GM21723 (cell line): Measurements from ENCODE around the gene ESPL1.
A peak's percentile ranks its signal among the peaks of the same experiment; 100 is the strongest.

ENCODE experiments used
- ATAC-seq: cut with Tn5 transposase; IDR thresholded peaks from one replicate; pipeline ENCODE4 v1.9.1; 2021; ENCODE audit warnings: mild to moderate bottlenecking, moderate library complexity; ENCODE audit not compliant: unreplicated experiment

ESPL1 gene

GRCh38 chr12:53267999-53268629 is at the start of gene ESPL1:
ESPL1 (plus strand) TSS chr12:53268299; CDS start chr12:53268767, 468 bp downstream.
- peak; percentile 87 for ATAC-seq

DNA sequence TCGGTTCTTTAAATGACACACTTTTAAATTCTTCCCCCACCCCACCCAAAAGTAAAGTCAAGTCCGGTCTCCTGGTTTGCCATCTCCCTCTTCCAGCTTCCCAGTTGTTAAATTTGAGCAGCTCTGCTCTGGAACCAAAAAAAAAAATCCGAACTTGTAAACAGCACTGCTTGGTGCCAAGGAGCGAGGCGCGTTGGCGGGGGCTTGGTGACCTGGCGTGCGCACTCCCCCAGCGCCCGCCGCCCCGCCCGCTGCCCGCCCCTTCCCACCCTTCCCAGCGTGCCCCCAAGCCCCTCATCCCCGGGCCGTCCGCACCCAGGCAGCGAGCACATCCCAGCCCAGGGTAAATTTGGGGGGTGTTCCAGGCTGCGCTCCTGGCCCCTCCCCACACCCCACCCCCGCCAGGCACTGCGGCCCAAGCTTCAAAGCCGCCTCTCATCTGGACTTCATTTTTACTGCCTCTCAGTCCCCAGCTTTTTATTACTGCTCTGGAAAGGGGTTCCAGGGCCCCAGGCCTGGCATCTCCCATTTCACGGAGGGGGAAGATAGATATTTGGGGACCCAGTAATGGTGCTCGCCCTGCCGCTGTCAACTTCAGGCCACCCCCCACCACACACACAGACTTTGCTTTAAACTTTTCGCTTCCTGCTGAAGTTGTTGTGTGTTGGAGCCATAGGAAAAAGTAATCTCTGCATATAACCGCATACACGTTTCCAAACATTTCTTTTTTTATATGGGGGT is 49.4 kb upstream of the ESPL1 start:
- ATAC-seq: no peak

GRCh38 chr12:53219292-53219955 is 48.7 kb upstream of the ESPL1 start:
- no peak for ATAC-seq

- peak; percentile 39 for ATAC-seq
Observed at GRCh38 chr12:53219956-53220693, 48.0 kb upstream of the ESPL1 start.

DNA sequence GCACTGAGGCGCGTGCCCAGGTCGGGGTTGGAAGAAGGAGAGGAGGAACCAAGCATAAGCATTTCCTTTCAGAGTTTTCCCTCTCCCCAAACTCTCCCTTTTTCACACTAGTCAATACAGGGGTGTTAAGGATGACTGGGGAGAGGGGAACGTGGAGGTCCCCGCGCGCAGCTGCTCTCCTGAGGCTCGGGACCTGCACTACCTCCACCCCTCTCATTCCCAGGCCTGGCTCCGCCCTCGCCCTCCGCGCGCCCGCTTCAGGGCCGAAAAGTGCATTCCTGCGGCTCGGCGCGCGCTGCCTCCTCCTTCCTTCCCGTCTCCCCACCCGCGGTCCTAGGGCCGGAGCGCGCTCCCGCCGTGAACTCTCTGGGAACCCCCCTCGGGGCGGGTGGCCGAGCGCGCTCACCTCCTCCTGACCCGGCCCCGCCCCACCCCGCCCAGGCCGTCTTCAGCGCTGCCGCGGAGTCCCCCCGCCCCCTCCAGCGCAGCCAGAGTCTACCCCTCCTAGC is 47.4 kb upstream of the ESPL1 start:
- peak; percentile 57 for ATAC-seq

DNA sequence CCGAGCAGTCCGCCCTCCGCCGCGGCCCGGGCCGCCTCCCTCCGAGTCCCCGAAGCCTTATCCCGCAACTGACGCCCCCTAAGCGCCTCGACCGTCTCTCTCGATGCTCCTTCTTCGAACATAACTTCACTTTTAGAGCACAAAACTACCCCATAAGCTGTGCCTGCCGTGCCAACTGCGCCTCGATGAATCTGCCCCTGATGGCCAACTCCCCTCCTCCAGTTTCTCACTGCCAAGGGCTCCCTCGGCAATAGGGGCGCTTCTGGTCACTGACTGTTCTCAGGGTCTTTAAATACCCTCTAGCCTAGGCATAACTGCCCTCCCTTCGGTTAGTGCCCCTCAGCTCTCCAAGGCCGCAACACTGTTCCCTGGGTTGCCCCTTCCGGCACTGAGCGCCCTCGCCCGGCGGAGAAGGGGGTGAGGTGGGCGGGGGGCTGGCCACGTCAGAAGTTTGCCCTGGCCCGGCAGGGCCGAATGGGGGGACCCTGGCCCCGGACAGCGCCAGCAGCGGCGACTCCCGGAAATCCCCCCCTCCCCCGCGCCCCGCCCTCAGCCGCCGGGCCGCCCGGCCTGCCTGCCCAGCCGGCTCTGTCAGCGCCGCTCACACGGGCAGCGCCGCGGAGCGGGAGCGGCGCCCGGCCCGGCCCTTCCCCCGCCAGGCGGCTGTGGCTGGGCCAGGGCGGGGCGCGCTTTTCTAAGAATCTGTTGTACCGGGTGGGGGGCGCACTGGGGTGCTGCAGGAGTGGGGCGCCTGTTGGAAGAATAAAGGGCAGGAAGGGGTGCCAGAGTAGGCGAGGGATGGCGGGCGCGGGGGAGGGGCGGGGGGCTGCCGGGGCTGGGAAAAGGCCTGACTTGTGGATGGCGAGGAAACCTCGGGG is 46.7 kb upstream of the ESPL1 start:
- ATAC-seq: peak; percentile 31

- no peak for ATAC-seq
Observed at GRCh38 chr12:53222170-53222721, 45.9 kb upstream of the ESPL1 start.

DNA sequence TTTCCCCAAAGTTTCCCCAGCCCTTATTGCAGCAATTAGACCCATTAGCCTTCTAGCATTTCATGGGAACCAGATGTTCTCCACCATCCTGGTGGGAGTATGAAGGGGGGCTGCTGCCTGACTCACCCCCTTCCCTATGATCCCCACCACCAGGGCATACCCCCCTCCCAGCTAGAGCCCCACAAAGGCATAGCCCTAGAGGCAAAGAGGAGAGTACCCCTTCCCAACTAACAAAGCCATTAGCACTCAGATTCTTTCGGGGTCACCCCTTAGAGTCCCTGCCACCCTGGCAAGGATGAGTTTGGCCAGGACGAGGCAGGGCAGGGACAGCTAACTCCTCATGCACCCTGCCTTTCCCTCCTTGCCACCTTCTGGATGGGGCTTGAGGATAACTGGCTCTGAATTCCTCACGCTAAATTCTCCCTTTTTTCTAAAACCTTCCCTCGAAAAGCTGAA is 45.3 kb upstream of the ESPL1 start:
- no peak for ATAC-seq

GRCh38 chr12:53223389-53224060 is 44.6 kb upstream of the ESPL1 start:
- ATAC-seq: no peak

GRCh38 chr12:53224061-53224896 is 43.8 kb upstream of the ESPL1 start:
- ATAC-seq: no peak

DNA sequence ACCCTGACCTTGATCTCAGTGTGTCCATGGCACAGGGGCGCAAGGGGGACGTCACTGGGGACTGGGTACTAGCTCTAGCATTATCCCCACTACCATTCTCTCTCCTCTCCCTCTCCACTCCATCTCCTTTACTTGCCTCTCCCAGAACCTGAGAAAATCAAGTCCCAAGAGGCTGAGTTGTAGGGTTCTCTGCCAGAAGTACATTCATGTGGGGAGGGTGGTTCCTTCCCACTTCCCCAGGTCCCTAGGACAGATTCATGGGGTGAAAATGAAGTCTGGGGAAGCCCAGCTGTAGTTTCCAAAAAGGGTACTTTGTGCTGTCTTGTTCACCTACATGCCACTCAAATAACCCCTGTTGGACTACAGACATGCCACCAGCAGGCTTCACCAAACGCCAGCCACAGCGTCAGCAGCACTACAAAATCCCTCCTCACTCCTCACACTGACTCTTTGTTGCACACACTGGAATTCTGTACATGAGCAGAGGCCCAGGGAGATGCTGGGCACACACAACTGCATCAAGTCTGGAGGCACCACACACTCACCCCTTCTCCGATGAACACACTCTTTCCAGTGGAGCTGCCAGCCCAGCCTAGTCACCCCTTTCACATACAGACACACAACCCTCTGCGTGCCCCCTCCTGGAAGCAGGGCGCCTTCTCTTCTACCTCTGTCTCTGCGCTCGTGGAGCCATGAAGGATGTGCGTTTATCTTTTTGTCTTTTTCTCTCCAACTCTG is 43.0 kb upstream of the ESPL1 start:
- ATAC-seq: no peak

DNA sequence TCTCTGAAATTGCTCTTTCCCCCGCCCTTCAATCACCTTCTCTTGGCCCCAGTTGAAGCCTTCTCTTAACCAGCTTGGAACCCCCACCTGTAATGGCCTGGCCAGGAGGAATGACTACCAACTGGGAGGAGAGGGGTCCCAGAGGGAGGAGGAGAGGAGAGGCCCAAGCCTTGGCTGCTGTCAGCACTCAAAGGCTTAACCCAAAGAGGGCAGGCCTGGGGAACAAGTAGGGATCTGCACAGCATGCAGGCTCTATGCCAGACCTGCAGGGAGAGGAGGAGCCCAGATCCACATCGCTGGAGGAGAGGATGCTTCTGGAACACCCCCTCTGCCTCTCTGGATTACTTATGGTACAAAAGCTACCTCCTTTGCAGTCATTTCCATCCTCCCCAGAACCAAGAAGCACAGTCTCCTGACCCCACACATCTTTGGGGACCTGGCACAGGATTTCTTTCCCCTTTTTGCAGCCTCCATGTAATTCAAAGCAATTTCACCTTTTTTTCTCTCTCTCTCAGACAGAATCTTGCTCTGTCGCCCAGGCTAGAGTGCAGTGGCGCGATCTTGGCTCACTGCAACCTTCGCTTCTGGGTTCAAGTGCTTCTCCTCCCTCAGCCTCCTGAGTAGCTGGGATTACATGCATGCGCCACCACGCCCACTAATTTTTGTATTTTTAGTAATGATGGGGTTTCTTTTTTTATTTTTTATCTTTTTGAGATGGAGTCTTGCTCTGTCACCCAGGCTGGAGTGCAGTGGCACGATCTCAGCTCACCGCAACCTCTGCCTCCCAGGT is 42.3 kb upstream of the ESPL1 start:
- no peak for ATAC-seq

DNA sequence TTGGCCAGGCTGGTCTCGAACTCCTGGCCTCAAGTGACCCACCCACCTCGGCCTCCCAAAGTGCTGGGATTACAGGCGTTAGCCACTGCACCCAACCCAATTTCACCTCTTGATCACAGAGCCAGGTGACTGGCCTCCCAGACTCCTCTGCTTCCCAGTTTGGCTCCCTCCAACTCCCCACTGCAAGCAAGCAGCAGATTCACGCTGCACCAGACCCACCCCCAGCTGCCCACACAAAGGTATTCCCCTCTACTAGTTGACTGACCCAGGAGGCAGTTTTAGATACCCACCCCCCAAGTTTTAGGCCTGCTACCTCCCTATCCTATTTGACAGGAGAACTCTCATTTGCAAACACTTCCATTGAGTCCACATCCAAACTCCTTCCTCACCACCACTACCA is 41.3 kb upstream of the ESPL1 start:
- no peak for ATAC-seq

GRCh38 chr12:53227341-53227740 is 40.8 kb upstream of the ESPL1 start:
- no peak for ATAC-seq

GRCh38 chr12:53227836-53228235 is 40.3 kb upstream of the ESPL1 start:
- no peak for ATAC-seq

- no peak for ATAC-seq
Observed at GRCh38 chr12:53229454-53229853, 38.6 kb upstream of the ESPL1 start.
